HG03354 (cell line): Measurements from ENCODE around the gene A4GALT.
"Not testable (repeated sequence)": the region's sequence is repeated elsewhere in the genome, so short reads cannot be mapped to it uniquely, and the experiment has no call there.

Experiments
- ATAC-seq: cut with Tn5 transposase; IDR thresholded peaks from one replicate; pipeline ENCODE4 v1.9.1; 2021; ENCODE audit warnings: mild to moderate bottlenecking; ENCODE audit not compliant: unreplicated experiment, poor library complexity, severe bottlenecking

Gene A4GALT

DNA sequence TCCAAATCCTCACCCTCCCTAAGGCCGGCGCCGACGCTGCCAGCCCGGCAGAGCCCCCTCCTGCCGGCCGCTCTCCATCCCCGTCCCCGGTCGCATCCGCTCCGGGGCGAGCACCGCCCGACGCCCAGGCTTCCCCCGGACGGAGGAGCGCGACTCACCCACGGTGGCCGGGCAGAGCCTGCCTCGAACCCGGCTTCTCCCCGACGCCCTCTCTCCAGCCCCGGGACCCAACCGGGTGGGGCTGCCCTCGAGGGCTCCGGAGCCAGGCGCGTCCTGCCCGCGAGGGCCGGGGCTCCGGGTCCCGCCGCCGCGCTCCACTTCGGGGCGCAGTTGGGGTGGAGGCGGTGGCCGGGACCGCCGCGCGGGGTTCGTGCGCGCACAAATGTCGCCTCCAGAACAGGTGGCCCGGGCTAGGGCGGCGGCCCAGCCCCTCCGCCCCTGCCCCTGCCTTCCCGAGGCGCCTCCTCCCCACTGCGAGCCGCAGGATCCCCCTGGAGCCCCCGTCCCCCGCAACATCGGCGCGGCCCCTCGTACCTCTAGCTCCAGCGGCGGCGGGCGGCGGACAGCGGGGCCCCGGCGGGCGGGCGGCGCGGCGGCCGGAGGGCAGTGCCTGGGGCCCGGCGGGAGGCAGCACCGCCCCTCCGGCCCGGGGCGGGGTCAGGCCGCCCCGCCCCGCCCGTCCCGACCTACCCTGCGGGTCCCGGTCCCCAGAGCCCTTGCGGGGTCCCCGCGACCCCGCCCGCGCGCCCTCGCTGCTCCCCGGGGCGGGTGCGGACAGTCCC lies at the start of gene A4GALT:
TSS of gene A4GALT (minus strand) at position 608 of the 782 bp plus-strand sequence. CDS start 26,919 bp downstream, outside the sequence.
- ATAC-seq: no peak

- ATAC-seq: no peak
Measured at GRCh38 chr22:42770448-42770726, 49.7 kb upstream of the A4GALT start.

- peak; percentile 74 for ATAC-seq
Measured at GRCh38 chr22:42769574-42770447, 49.1 kb upstream of the A4GALT start.

DNA sequence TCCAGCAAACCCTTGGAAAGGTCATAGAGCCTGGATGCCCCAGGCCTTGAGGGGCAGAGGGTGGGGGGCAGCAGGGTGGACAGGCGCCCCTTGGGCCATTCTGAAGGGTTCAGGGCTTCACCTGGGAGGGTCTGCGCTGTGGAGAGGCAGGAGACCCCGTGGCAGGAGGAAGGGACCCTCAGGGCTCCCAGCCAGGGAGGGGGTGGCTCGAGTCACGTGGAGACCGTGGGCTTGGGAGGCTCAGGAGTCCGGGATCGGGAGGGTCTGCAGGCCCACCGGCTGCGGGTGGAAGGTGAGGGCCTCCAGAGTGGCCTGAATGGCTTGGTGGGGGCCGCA lies 48.5 kb upstream of the A4GALT start:
- no peak for ATAC-seq

DNA sequence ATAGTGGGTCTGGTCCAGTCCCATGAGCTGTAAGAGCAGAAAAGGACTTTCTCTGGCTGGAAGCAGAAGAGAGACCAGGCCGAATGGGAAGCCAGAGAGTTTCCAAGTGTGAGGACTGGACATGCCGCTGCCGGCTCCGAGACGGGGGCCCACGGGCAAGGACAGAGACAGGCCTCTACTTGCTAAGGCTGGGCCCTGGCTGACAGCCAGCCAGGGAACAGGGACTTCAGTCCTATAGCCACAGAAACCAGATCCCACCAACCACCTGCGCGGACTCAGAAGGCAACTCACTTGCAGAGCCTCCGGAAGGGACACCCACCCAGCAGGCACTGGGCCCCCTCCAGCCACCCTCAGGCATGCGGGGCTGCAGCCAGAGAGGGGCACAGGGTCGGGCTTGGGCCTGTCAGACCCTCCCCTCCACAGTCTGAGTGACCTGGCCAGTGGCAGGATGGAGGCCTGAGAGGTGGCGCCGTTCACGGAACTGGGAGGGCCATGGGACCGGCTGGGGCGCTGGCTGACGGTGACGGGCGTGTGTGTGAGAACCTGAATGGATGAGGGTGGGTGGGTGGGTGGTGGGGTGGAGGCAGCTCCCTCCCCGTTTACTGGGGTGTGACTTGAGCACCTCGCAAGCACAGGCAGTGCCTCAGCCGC lies 47.8 kb upstream of the A4GALT start:
- no peak for ATAC-seq

GRCh38 chr22:42766860-42767259 lies 46.2 kb upstream of the A4GALT start:
- ATAC-seq: no peak

DNA sequence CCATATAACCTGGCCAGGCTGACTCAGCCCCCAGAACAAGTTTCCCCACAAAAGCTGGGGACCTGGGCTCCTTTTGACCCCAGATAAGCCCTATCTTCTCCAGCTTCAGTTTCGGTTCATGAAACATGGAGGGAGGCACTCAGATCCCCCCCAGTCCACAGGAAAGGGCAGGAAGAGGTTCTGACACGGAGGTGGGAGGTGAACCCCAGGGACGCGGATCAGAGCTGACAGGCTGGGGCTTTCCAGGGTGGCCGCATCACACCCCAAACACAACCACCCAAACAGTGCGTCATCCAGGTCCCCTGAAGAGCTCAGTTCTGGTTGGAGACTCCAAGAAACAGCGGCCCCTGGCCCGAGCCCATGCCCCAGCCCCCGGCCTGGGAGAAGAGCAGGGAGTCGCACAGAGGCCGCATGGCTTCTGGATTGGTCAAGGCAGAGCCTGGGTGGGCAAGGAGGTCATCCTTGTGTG lies 44.3 kb upstream of the A4GALT start:
- ATAC-seq: no peak

DNA sequence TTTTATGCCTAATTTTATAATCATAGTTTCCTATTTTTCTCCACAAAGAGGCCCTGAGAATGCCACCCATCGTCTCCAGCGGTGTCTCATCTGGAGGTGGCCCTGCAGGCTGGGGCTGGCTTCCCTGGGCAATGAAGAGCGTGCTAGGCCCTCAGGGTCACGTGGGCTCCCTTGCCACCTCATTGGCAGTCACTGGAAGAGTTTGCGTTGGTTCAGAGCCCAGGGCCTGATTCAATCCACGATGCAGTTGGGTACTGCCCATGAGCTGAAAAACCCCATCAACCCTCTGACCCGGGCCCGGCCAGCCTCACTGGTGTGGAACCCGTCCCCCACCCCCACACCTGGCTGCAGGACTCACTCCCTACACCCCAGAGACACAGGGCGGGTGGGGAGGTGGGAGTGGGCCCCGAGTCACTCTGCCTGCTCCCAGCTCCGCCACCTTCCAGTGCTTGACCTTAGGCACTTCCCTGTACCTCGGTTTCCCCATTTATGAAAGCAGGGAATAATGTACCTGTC lies 43.4 kb upstream of the A4GALT start:
- ATAC-seq: no peak

- ATAC-seq: no peak
Measured at GRCh38 chr22:42760806-42761565, 40.3 kb upstream of the A4GALT start.

DNA sequence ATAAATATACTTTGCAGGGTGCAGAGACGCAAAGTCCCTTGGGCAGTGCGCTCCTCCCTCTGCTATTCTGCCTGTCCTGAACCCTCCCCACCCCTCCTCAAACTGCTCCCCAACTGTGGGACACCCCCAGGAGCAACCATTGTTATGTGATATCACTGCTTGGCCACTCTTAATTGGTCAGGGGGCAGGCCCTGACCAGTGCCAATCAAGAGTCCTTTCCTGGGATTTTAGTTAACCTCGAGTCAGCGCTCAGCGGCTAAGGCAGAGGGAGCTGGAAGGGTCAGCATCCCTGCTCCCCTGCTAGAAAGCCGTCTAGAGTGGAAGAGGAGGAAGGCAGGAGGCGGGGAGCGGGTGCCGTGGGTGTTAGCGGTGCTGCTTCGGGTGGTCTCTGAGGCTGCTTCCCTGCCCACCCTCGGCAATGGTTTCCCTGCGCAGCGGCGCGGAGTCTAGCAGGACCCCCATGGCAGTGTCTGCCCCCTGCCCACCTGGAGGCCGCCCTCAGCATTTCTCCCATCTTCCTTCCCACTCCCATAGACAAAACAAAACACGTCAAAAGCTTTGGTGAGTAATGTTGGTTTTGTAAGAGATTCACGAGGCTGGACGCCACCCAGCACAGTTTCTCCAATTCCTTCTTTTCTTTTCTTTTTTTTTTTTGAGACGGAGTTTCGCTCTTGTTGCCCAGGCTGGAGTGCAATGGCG lies 38.4 kb upstream of the A4GALT start:
- ATAC-seq: no peak

DNA sequence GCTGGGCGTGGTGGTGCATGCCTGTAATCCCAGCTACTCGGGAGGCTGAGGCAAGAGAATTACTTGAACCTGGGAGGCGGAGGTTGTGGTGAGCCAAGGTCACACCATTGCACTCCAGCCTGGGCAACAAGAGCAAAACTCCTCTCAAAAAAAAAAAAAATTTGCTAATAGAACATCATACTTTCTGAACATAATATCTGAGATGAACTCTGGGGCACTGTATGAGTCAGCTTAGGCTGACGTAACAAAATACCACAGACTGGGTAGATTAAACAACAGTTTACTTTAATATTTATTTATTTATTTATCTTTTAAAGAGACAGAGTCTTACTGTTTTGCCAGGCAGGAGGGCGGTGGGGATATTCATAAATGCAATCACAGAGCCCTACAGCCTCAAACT lies 34.9 kb upstream of the A4GALT start:
- not testable (repeated sequence) for ATAC-seq

- ATAC-seq: not testable (repeated sequence)
Measured at GRCh38 chr22:42755121-42755520, 34.5 kb upstream of the A4GALT start.

DNA sequence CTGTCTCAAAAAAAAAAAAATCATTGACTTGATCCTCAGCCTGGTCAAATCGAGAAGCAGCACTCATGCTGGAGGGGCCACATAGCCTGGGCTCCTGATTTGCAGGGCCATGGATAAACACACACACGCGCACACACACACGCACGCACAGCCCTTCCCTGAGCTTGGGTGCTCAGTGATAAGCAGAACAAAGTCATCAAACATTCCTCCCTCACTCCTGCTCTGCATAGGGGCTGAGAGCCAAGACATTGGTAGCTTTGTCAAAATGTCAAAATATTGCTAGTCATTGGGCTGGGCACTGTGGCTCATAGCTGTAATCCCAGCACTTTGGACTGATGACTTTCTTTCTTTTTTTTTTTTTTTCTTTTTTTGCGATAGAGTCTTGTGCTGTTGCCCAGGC lies 34.0 kb upstream of the A4GALT start:
- no peak for ATAC-seq

DNA sequence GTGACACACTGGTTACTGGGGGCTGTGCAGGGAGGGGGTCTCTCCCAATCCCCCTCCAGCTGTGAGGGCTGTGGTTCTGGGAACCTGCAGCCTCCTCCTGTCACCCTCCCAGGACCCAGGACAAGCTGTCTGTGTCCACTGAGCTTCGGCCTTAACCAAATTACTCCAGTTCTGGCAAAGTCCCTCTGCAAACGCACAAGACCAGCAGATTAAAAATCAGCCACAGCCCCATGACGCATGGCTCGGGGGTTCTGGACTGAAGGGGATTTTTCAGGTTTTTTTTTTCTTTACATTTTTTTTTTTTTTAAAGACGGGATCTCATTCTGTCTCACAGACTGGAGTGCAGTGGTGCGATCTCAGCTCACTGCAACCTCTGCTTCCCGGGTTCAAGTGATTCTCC lies 32.2 kb upstream of the A4GALT start:
- ATAC-seq: no peak

DNA sequence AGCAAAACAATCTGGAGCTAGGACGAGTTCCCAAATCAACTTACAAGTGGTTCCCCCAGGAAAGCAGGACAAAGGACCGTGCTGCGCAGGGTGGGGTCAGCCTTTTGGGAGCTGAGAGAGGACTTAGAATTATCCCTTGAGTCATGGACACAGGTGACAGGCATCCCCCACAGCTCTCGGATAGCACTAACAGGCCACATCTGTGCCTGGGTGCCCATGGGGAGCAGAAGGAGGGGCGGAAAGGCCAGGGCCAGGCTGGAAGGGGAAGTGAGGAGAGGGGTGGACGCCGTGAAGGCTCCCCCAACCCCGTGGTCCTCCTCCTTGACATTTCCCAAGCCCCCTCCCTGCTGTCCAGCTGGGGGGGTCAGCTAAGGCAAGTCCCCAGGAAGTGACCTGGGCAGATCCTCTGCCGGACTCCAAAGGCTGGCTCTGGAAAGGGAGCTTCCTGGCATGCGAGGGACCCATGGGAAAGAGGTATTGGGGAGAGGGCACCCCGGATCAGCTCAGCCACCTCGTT lies 31.6 kb upstream of the A4GALT start:
- no peak for ATAC-seq

- ATAC-seq: not testable (repeated sequence)
Measured at GRCh38 chr22:42750421-42750820, 29.8 kb upstream of the A4GALT start.

- ATAC-seq: no peak
Measured at GRCh38 chr22:42747701-42748513, 27.2 kb upstream of the A4GALT start.

DNA sequence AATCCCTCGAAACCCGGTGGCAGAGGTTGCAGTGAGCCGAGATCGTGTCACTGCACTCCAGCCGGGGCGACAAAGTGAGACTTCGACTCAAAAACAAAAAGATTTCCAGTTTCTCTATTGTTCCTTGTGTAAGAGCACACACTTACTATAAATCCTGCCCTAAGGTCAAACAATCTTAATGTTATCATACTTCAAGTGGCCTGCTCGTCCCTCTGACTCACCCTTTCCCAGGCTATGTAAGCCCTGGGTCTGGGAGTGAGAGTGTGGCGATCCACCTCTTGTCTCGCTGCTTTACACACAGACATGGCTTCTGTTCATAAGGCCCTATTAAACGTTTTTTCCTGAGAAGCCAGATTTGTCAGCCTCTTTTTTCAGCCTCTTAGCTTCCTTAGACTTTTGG lies 24.4 kb upstream of the A4GALT start:
- no peak for ATAC-seq
